HepG2 (cell line): ENCODE data around the gene HECTD1.

Experiments
- EZH2 ChIP-seq: conservative IDR thresholded peaks from 2 replicates; pipeline ENCODE4 v1.6.1; 2012; ENCODE audit warnings: mild to moderate bottlenecking, low read depth, low read length, moderate library complexity
- FOXK2 ChIP-seq: fragments of 450-650 bp; IDR thresholded peaks from 2 replicates; pipeline ENCODE4 v1.6.1; 2016
- POLR2A ChIP-seq, 2 experiments: IDR thresholded peaks; 2 replicates each; pipeline ENCODE4 v1.6.1; 2011; ENCODE audit warnings: low read depth in 2 of 2, low read length in 2 of 2, mild to moderate bottlenecking in 1 of 2, moderate library complexity in 1 of 2; ENCODE audit not compliant: insufficient read depth in 1 of 2
- SP1 ChIP-seq, 2 experiments: fragments of 450-650 bp in 1 of 2; sonication (generic) in 1 of 2; formaldehyde crosslinking in 1 of 2; IDR thresholded peaks; 2 replicates each; pipeline versions ENCODE4 v1.4.0 to v1.6.1; 2016 to 2020; ENCODE audit warnings: missing genetic modification reagents in 1 of 2
- ZNF747 ChIP-seq: sonication (generic); formaldehyde crosslinking; IDR thresholded peaks from 2 replicates; pipeline ENCODE4 v1.8.1; 2023; ENCODE audit warnings: missing genetic modification reagents, mild to moderate bottlenecking, borderline replicate concordance
- ZNF768 ChIP-seq: sonication (generic); formaldehyde crosslinking; IDR thresholded peaks from 2 replicates; pipeline ENCODE4 v1.4.0; 2020; ENCODE audit warnings: missing genetic modification reagents
- TF ChIP-seq, protein P1 (sequence below): sonication (generic); formaldehyde crosslinking; IDR thresholded peaks from 2 replicates; pipeline ENCODE4 v1.5.0; 2020; ENCODE audit warnings: mild to moderate bottlenecking, missing genetic modification reagents, moderate library complexity
- TF ChIP-seq, protein P2 (sequence below): sonication (generic); formaldehyde crosslinking; IDR thresholded peaks from 2 replicates; pipeline ENCODE4 v1.4.0; 2020; ENCODE audit warnings: missing genetic modification reagents
- TF ChIP-seq, protein P3 (sequence below): sonication (generic); formaldehyde crosslinking; IDR thresholded peaks from 2 replicates; pipeline ENCODE4 v1.5.1; 2020; ENCODE audit warnings: missing genetic modification reagents, mild to moderate bottlenecking, borderline replicate concordance

DNA sequence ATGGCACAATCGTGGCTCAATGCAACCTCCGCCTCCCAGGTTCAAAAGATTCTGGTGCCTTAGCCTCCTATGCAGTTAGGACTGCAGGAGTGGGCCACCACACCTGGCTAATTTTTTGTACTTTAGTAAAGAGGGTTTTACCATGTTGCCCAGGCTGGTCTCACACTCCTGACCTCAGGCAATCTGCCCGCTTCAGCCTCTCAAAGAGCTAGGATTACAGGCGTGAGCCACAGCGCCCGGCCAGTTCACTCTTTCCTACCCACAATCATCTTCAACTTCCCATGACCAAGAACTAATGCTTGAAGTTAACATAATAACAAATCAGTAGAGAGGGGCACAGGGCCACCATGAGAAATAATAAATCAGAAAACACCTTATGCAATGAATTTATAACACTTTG lies 82.4 kb downstream of the HECTD1 start:
- TF ChIP-seq, protein P1, sequence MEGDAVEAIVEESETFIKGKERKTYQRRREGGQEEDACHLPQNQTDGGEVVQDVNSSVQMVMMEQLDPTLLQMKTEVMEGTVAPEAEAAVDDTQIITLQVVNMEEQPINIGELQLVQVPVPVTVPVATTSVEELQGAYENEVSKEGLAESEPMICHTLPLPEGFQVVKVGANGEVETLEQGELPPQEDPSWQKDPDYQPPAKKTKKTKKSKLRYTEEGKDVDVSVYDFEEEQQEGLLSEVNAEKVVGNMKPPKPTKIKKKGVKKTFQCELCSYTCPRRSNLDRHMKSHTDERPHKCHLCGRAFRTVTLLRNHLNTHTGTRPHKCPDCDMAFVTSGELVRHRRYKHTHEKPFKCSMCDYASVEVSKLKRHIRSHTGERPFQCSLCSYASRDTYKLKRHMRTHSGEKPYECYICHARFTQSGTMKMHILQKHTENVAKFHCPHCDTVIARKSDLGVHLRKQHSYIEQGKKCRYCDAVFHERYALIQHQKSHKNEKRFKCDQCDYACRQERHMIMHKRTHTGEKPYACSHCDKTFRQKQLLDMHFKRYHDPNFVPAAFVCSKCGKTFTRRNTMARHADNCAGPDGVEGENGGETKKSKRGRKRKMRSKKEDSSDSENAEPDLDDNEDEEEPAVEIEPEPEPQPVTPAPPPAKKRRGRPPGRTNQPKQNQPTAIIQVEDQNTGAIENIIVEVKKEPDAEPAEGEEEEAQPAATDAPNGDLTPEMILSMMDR (CRISPR knock-in tag), result no peak
- TF ChIP-seq ZNF747 (CRISPR knock-in tag) (no peak), EZH2 (no peak), FOXK2 (no peak), SP1 (IDR thresholded peaks at IDR 0.05) (no peak), SP1 (CRISPR knock-in tag; IDR thresholded peaks at IDR 0.05) (no peak), POLR2A (IDR thresholded peaks at IDR 0.05; ENCODE audit: insufficient read depth in 1 of 2, low read depth in 2 of 2, low read length in 2 of 2) (no peak), ZNF768 (CRISPR knock-in tag) (no peak)
- TF ChIP-seq, protein P2, sequence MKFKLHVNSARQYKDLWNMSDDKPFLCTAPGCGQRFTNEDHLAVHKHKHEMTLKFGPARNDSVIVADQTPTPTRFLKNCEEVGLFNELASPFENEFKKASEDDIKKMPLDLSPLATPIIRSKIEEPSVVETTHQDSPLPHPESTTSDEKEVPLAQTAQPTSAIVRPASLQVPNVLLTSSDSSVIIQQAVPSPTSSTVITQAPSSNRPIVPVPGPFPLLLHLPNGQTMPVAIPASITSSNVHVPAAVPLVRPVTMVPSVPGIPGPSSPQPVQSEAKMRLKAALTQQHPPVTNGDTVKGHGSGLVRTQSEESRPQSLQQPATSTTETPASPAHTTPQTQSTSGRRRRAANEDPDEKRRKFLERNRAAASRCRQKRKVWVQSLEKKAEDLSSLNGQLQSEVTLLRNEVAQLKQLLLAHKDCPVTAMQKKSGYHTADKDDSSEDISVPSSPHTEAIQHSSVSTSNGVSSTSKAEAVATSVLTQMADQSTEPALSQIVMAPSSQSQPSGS (CRISPR knock-in tag), result no peak
- TF ChIP-seq, protein P3, sequence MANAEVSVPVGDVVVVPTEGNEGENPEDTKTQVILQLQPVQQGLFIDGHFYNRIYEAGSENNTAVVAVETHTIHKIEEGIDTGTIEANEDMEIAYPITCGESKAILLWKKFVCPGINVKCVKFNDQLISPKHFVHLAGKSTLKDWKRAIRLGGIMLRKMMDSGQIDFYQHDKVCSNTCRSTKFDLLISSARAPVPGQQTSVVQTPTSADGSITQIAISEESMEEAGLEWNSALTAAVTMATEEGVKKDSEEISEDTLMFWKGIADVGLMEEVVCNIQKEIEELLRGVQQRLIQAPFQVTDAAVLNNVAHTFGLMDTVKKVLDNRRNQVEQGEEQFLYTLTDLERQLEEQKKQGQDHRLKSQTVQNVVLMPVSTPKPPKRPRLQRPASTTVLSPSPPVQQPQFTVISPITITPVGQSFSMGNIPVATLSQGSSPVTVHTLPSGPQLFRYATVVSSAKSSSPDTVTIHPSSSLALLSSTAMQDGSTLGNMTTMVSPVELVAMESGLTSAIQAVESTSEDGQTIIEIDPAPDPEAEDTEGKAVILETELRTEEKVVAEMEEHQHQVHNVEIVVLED, result no peak
